Lung (tissue), 12 donors: ENCODE measurements around the gene ARHGAP35. TPM values are rescaled to one million over a fixed set of nuclear protein-coding genes. Genes with fewer than 3 reads are reported as not detected.

ENCODE experiments used
- ATAC-seq: fragments of 200-7000 bp; cut with Tn5 transposase; one replicate; pipeline ENCODE4 v1.9.1; 2020; ENCODE audit warnings: moderate number of reproducible peaks; ENCODE audit not compliant: insufficient read depth, low FRiP score
- DNase-seq, 3 donors: peaks; one replicate each; pipeline ENCODE4 v3.0.0-alpha.2; 2013 to 2017
- H3K27ac ChIP-seq, 2 donors: one replicate each; pipeline ENCODE4 v1.5.1; 2013; ENCODE audit warnings: mild to moderate bottlenecking in 2 of 2, moderate library complexity in 2 of 2, control low read depth in 1 of 2, inconsistent platforms in 1 of 2, low read depth in 1 of 2, low read length in 1 of 2
- H3K27me3 ChIP-seq, 3 donors: one replicate each; pipeline ENCODE4 v1.5.1; 2013; ENCODE audit warnings: low read length in 2 of 3; ENCODE audit not compliant: control insufficient read depth in 3 of 3, insufficient read depth in 3 of 3
- H3K36me3 ChIP-seq, 4 donors: one replicate each; pipeline ENCODE4 v1.5.1; 2013; ENCODE audit warnings: low read length in 4 of 4, mild to moderate bottlenecking in 1 of 4, moderate library complexity in 1 of 4; ENCODE audit not compliant: control insufficient read depth in 4 of 4, insufficient read depth in 4 of 4
- H3K4me1 ChIP-seq, 5 donors: one replicate each; pipeline ENCODE4 v1.5.1; 2013; ENCODE audit warnings: low read length in 5 of 5, mild to moderate bottlenecking in 2 of 5, moderate library complexity in 1 of 5; ENCODE audit not compliant: control insufficient read depth in 5 of 5, insufficient read depth in 5 of 5
- H3K4me3 ChIP-seq: one replicate; pipeline ENCODE4 v1.5.1; 2013; ENCODE audit warnings: mild to moderate bottlenecking, control low read depth, moderate library complexity
- H3K9ac ChIP-seq, 2 donors: one replicate each; pipeline ENCODE4 v1.5.1; 2013; ENCODE audit warnings: low read length in 2 of 2, control low read depth in 1 of 2; ENCODE audit not compliant: insufficient read depth in 1 of 2
- H3K9me3 ChIP-seq, 4 donors: one replicate each; pipeline ENCODE4 v1.5.1; 2013; ENCODE audit warnings: low read length in 3 of 4, mild to moderate bottlenecking in 1 of 4, moderate library complexity in 1 of 4; ENCODE audit not compliant: control insufficient read depth in 4 of 4, insufficient read depth in 3 of 4
- WGBS, 2 donors: extraction: QIAGEN DNeasy Blood & Tissue Kit; methylation state at CpG; one replicate each; pipeline ENCODE4 v1.1.7; 2013; 5-methylcytosine and 5-hydroxymethylcytosine counted together
- polyA plus RNA-seq, 2 donors: library from polyadenylated mRNA; stranded (reverse); fragments of 200-250 nt; gene quantifications; one replicate each; pipeline ENCODE4 v1.2.1, GENCODE V29; 2013
- total RNA-seq, 2 donors: library from RNA; depleted of rRNA in 1 of 2; stranded (reverse); fragments of >200 nt in 1 of 2; gene quantifications; one replicate each; pipeline ENCODE4 v1.2.1, GENCODE V29; 2014 to 2021
- TF ChIP-seq, protein P1 (sequence below): IDR thresholded peaks from 2 replicates; pipeline ENCODE4 v1.5.1; 2012; ENCODE audit warnings: mild to moderate bottlenecking; ENCODE audit errors: control extremely low read depth, extremely low read depth
- donor health status: control.
- donor health status: control.
- donor health status: Bipolar disorder and iron deficiency.
- donor health status: healthy.
- donor health status: DM: yes; HTN: yes; CAD: no.

ARHGAP35 gene
- total and polyA plus RNA-seq, 4 donors, result 12.2 to 53.5 (median 36.5) TPM

DNA sequence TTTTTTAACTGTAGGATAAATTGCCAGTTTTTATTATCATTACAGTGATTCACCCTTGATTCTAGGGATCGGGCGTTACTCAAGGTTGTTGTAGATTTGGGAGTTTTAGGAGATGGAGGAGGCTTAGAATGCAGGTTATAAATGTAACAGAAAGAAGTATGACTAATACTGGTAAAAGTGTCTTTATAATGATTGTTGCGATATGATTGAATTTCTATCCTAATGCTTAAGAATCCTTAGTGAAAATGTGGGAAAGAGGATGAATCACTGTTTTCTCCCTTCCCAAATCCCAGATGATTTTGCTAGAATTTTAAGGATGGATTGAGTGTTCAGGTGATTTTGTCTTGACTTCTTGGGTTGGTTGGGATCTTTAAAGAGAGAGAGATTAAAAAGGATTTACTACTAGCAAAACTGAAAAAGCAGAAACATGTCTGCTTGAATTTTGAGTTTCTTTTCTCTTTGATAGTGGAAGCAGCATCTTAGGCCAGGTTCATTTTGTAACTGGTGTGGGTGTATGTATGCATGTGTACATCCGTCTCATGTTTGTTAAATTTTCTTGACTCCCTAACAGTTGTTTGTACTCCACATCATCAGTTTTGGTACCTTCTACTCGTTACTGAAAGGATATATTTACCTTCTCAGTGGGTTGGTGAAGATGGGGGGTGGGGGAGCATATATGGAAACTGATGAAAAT lies 25.9 kb downstream of the ARHGAP35 start:
- Histone ChIP-seq H3K36me3 (peaks cover 0 to 3% (median 0%) of the 10 kb centered on the region in 4 donors), H3K27me3 (no peaks in the 10 kb centered on the region), H3K9me3 (no peaks in the 10 kb centered on the region), H3K9ac (no peak overlapping the region), H3K27ac (no peak overlapping the region), H3K4me3 (no peak overlapping the region), H3K4me1 (peaks cover under 1 to 10% (median 1%) of the 10 kb centered on the region in 5 donors)
- no peak for DNase-seq
- WGBS, 2 donors, result 93% methylated on average over 5 of the region's 5 CpGs
- TF ChIP-seq, protein P1, sequence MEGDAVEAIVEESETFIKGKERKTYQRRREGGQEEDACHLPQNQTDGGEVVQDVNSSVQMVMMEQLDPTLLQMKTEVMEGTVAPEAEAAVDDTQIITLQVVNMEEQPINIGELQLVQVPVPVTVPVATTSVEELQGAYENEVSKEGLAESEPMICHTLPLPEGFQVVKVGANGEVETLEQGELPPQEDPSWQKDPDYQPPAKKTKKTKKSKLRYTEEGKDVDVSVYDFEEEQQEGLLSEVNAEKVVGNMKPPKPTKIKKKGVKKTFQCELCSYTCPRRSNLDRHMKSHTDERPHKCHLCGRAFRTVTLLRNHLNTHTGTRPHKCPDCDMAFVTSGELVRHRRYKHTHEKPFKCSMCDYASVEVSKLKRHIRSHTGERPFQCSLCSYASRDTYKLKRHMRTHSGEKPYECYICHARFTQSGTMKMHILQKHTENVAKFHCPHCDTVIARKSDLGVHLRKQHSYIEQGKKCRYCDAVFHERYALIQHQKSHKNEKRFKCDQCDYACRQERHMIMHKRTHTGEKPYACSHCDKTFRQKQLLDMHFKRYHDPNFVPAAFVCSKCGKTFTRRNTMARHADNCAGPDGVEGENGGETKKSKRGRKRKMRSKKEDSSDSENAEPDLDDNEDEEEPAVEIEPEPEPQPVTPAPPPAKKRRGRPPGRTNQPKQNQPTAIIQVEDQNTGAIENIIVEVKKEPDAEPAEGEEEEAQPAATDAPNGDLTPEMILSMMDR, result no peak
- no peak for ATAC-seq

DNA sequence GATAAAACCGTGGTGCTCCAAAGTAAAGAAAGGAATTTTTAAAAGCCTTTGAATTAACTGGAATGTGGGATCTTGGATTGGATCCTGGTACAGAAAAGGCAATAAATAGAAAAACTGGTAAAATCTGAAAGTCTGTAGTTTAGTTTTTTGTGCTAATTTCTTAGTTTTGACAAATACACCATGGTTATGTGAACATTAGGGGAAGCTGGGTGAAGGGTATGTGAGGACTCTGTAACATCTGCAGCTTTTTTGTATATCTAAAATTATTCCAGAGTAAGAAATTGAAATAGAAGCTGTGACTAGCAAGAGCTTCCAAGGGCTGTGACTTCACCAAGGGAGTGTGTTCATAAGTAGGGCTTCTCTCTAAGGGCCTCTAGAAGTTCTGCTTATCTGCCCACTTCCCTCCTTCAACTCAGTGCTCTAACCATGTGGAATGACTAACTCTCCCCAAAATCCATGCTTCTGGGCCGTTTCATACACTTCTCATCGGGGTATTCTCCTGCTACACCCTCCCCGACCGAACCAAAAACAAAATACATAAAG lies 26.5 kb downstream of the ARHGAP35 start:
- H3K36me3 ChIP-seq, result peaks cover 0 to 3% (median 0%) of the 10 kb centered on the region in 4 donors
- ATAC-seq (peak; percentile 58), DNase-seq (no peak)
- peaks cover 0 to 10% (median 0%) of the 10 kb centered on the region in 5 donors for H3K4me1 ChIP-seq
- H3K9me3 ChIP-seq, result no peaks in the 10 kb centered on the region
- H3K27ac ChIP-seq, result no peak overlapping the region
- TF ChIP-seq, protein P1, result no peak
- no peaks in the 10 kb centered on the region for H3K27me3 ChIP-seq
- H3K9ac ChIP-seq, result no peak overlapping the region
- 86 to 92% methylated on average over 5 of the region's 5 CpGs for WGBS, 2 donors
- no peak overlapping the region for H3K4me3 ChIP-seq

DNA sequence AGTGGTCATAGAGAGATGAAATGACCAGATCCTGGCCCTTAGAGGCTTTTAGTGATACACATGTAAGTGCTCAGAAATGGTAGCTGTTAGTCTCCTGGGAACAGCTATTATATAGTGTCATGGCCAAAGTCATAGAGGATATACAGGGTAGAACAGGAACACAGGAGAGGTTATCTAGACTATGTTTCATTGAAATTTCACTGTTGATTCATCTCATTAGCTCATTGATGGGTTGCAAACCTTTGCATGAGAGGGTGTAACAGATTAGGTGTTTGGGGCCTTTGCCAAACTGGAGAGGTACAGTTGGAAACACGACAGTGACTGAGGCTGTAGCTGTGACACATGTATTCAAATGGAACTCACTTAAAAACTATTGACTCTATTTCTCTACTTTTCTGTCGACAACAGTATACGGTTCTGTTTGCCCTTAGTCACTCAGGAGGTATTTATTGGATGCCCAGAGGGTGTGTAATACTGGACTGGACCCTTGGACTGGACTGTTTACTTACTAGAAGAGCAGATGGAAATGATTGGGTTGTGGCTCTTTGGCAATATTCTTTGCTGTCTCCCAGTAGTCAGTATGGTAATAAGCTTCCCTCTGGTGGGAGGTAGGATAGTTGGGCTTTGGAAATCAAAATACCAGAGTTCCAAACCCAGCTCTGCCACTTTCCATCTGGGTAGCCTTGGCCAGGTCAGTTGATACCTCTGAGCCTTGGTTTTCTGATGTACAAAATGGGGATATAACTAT lies 29.8 kb downstream of the ARHGAP35 start:
- Histone ChIP-seq H3K4me1 (peaks cover 0 to 13% (median 0%) of the 10 kb centered on the region in 5 donors), H3K36me3 (peaks cover 0 to 3% (median 0%) of the 10 kb centered on the region in 4 donors), H3K9me3 (no peaks in the 10 kb centered on the region), H3K27ac (peak overlapping the region in 1 of 2 donors; percentile 35), H3K4me3 (no peak overlapping the region), H3K9ac (no peak overlapping the region), H3K27me3 (no peaks in the 10 kb centered on the region)
- TF ChIP-seq, protein P1, result no peak
- ATAC-seq, result no peak
- no peak for DNase-seq
- 59 to 74% methylated on average over 3 of the region's 3 CpGs for WGBS, 2 donors
